Thymus (tissue), 11 donors: ENCODE results near the gene GPSM3. TPM values are rescaled to one million over a fixed set of nuclear protein-coding genes. Genes with fewer than 3 reads are reported as not detected.
"Not testable (repeated sequence)": the region's sequence is repeated elsewhere in the genome, so short reads cannot be mapped to it uniquely, and the experiment has no call there.

Experiments used
- DNase-seq, 9 donors: peaks; one replicate each; pipeline ENCODE4 v3.0.0-alpha.2; 2013; ENCODE audit warnings: low spot score in 9 of 9, low read depth in 6 of 9, missing footprints in 1 of 9
- H3K27ac ChIP-seq, 2 donors: one replicate each; pipeline ENCODE4 v1.5.1; 2013; ENCODE audit warnings: control low read depth in 1 of 2, low read depth in 1 of 2, low read length in 1 of 2, mild to moderate bottlenecking in 1 of 2, moderate library complexity in 1 of 2
- H3K27me3 ChIP-seq, 2 donors: one replicate each; pipeline ENCODE4 v1.5.1; 2013; ENCODE audit warnings: low read length in 1 of 2; ENCODE audit not compliant: control insufficient read depth in 2 of 2, insufficient read depth in 1 of 2
- H3K36me3 ChIP-seq, 2 donors: one replicate each; pipeline ENCODE4 v1.5.1; 2013; ENCODE audit warnings: low read length in 1 of 2, mild to moderate bottlenecking in 1 of 2, moderate library complexity in 1 of 2; ENCODE audit not compliant: control insufficient read depth in 2 of 2, insufficient read depth in 2 of 2
- H3K4me1 ChIP-seq, 2 donors: one replicate each; pipeline ENCODE4 v1.5.1; 2013; ENCODE audit warnings: low read length in 2 of 2; ENCODE audit not compliant: control insufficient read depth in 2 of 2, insufficient read depth in 2 of 2
- H3K4me3 ChIP-seq, 2 donors: one replicate each; pipeline ENCODE4 v1.5.1; 2013; ENCODE audit warnings: low read length in 2 of 2, control low read depth in 1 of 2, mild to moderate bottlenecking in 1 of 2
- H3K9me3 ChIP-seq, 2 donors: one replicate each; pipeline ENCODE4 v1.5.1; 2013; ENCODE audit warnings: low read length in 1 of 2, mild to moderate bottlenecking in 1 of 2; ENCODE audit not compliant: control insufficient read depth in 2 of 2, insufficient read depth in 1 of 2
- WGBS: extraction: QIAGEN DNeasy Blood & Tissue Kit; methylation state at CpG from one replicate; pipeline ENCODE4 v1.1.7; 2013; 5-methylcytosine and 5-hydroxymethylcytosine counted together
- polyA plus RNA-seq: library from polyadenylated mRNA; stranded (reverse); fragments of 200-250 nt; gene quantifications from one replicate; pipeline ENCODE4 v1.2.3, GENCODE V29; 2013
- total RNA-seq: library from RNA; stranded (reverse); fragments of 120-200 nt; gene quantifications from one replicate; pipeline ENCODE4 v1.2.4, GENCODE V29; 2013
- donor health status: healthy.

The GPSM3 gene
- total and polyA plus RNA-seq, 2 donors: 130 to 146 TPM

DNA sequence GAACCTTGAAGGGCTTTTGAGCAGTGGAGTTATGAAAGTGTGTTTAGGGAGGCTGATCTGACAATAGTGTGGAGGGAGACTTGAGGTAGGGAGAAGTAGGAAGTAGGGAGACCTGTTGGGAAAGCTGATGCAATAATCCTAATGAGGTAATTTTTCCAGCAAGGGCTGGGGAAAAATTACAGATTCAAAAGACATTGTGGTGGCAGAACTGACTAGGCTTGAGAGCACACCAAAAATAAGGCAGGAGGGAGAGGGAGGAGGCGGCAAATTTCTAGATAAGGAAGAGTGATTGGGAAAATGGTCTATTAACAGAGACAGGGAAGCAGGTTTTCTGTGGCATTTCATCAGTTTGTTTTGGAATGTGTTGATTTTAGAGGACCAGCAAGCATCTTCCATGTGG is 46.2 kb downstream of the GPSM3 start:
- H3K9me3 ChIP-seq: peaks cover 3 to 16% of the 10 kb centered on the region in 2 donors
- H3K36me3 ChIP-seq: no peaks in the 10 kb centered on the region
- no peak overlapping the region for H3K4me3 ChIP-seq
- no peak overlapping the region for H3K27ac ChIP-seq
- peaks cover 2 to 25% of the 10 kb centered on the region in 2 donors for H3K4me1 ChIP-seq
- WGBS: 98% methylated on average over 1 of the region's 1 CpG
- H3K27me3 ChIP-seq: peaks cover 39 to 72% of the 10 kb centered on the region in 2 donors
- no peak for DNase-seq

DNA sequence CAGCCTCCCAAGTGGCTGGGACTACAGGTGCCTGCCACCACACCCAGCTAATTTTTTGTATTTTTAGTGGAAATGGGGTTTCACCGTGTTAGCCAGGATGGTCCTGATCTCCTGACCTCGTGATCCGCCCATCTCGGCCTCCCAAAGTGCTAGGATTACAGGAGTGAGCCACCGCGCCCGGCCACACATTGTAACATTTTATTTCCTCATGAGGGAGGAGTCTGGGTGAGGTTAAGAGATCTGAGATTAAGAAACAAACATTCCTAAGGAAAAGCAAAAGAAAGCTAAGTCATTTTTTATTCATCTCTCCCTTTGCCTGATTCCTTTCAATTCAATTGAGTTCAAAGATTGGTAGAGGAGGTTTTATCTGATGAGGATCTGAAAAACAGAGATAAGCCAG is 48.2 kb downstream of the GPSM3 start:
- peaks cover 0 to 13% of the 10 kb centered on the region in 2 donors for H3K4me1 ChIP-seq
- H3K36me3 ChIP-seq, DNase-seq, H3K4me3 ChIP-seq, H3K27ac ChIP-seq: not testable (repeated sequence)
- peaks cover 20 to 51% of the 10 kb centered on the region in 2 donors for H3K27me3 ChIP-seq
- H3K9me3 ChIP-seq: peaks cover 3 to 11% of the 10 kb centered on the region in 2 donors
- whole genome bisulfite sequencing: 96% methylated on average over 7 of the region's 7 CpGs

Other genes with a start within 250 kb of the GPSM3 start
- gene CFB, start 246.5 kb downstream of the GPSM3 start, total RNA-seq: 17.0 TPM
- 41.0 TPM for gene CFB, start 246.5 kb downstream of the GPSM3 start, polyA plus RNA-seq
- gene NELFE, start 233.7 kb downstream of the GPSM3 start, total RNA-seq: 62.9 TPM
- gene NELFE, start 233.7 kb downstream of the GPSM3 start, polyA plus RNA-seq: 44.5 TPM
- gene SKIC2, start 233.5 kb downstream of the GPSM3 start, total RNA-seq: 25.4 TPM
- 110 TPM for gene SKIC2, start 233.5 kb downstream of the GPSM3 start, polyA plus RNA-seq
- 11.8 TPM for gene DXO, start 220.5 kb downstream of the GPSM3 start, total RNA-seq
- gene DXO, start 220.5 kb downstream of the GPSM3 start, polyA plus RNA-seq: 27.3 TPM
- 43.2 TPM for gene C4A, start 210.6 kb downstream of the GPSM3 start, total RNA-seq
- 206 TPM for gene C4A, start 210.6 kb downstream of the GPSM3 start, polyA plus RNA-seq
- 47.4 TPM for gene C4B, start 177.8 kb downstream of the GPSM3 start, total RNA-seq
- 262 TPM for gene C4B, start 177.8 kb downstream of the GPSM3 start, polyA plus RNA-seq
- gene CYP21A2, start 154.2 kb downstream of the GPSM3 start, total RNA-seq: 0.24 TPM
- 15.7 TPM for gene CYP21A2, start 154.2 kb downstream of the GPSM3 start, polyA plus RNA-seq
- gene TNXB, start 83.3 kb downstream of the GPSM3 start, total RNA-seq: 2.1 TPM
- gene TNXB, start 83.3 kb downstream of the GPSM3 start, polyA plus RNA-seq: 8.3 TPM
- gene ATF6B, start 64.4 kb downstream of the GPSM3 start, total RNA-seq: 16.0 TPM
- gene ATF6B, start 64.4 kb downstream of the GPSM3 start, polyA plus RNA-seq: 49.2 TPM
- 6.8 TPM for gene FKBPL, start 62.4 kb downstream of the GPSM3 start, total RNA-seq
- gene FKBPL, start 62.4 kb downstream of the GPSM3 start, polyA plus RNA-seq: 6.0 TPM
- gene PRRT1, start 40.7 kb downstream of the GPSM3 start, total RNA-seq: not detected
- 6.1 TPM for gene PRRT1, start 40.7 kb downstream of the GPSM3 start, polyA plus RNA-seq
- 7.6 TPM for gene PPT2, start 38.5 kb downstream of the GPSM3 start, total RNA-seq
- 9.8 TPM for gene PPT2, start 38.5 kb downstream of the GPSM3 start, polyA plus RNA-seq
- gene EGFL8, start 28.0 kb downstream of the GPSM3 start, total RNA-seq: 10.5 TPM
- 31.9 TPM for gene EGFL8, start 28.0 kb downstream of the GPSM3 start, polyA plus RNA-seq
- 25.2 TPM for gene AGPAT1, start 16.6 kb downstream of the GPSM3 start, total RNA-seq
- gene AGPAT1, start 16.6 kb downstream of the GPSM3 start, polyA plus RNA-seq: 32.6 TPM
- gene RNF5, start 14.2 kb downstream of the GPSM3 start, total RNA-seq: 62.8 TPM
- gene RNF5, start 14.2 kb downstream of the GPSM3 start, polyA plus RNA-seq: 77.3 TPM
- 8.5 TPM for gene AGER, start 8.4 kb downstream of the GPSM3 start, total RNA-seq
- 81.3 TPM for gene AGER, start 8.4 kb downstream of the GPSM3 start, polyA plus RNA-seq
- gene PBX2, start 2.4 kb downstream of the GPSM3 start, total RNA-seq: 28.1 TPM
- 76.9 TPM for gene PBX2, start 2.4 kb downstream of the GPSM3 start, polyA plus RNA-seq
- 2.5 TPM for gene NOTCH4, start 31.4 kb upstream of the GPSM3 start, total RNA-seq
- 32.7 TPM for gene NOTCH4, start 31.4 kb upstream of the GPSM3 start, polyA plus RNA-seq
- not detected for gene TSBP1, start 179.3 kb upstream of the GPSM3 start, total RNA-seq
- gene TSBP1, start 179.3 kb upstream of the GPSM3 start, polyA plus RNA-seq: not detected
- not detected for gene BTNL2, start 214.5 kb upstream of the GPSM3 start, total RNA-seq
- gene BTNL2, start 214.5 kb upstream of the GPSM3 start, polyA plus RNA-seq: not detected
- 1,598 TPM for gene HLA-DRA, start 247.2 kb upstream of the GPSM3 start, total RNA-seq
- gene HLA-DRA, start 247.2 kb upstream of the GPSM3 start, polyA plus RNA-seq: 1,667 TPM